HCT116 (cell line): ENCODE measurements around the gene DNAJB9.

ENCODE experiments used
- CTCF ChIP-seq, 3 experiments: fragments of 200-600 bp in 1 of 3; sonication (generic) in 1 of 3; IDR thresholded peaks in 2 of 3; conservative IDR thresholded peaks in 1 of 3; 2 replicates each; pipeline ENCODE4 v1.5.1; 2012 to 2017; ENCODE audit warnings: low read depth in 2 of 3, low read length in 2 of 3, antibody characterized with exemption in 1 of 3, borderline replicate concordance in 1 of 3, control low read depth in 1 of 3, mild to moderate bottlenecking in 1 of 3, mixed read lengths in 1 of 3, mixed run types in 1 of 3, moderate library complexity in 1 of 3; ENCODE audit not compliant: insufficient read depth in 1 of 3
- ELF1 ChIP-seq: IDR thresholded peaks from 2 replicates; pipeline ENCODE4 v1.6.1; 2012; ENCODE audit warnings: low read depth, borderline replicate concordance
- EZH2phosphoT487 ChIP-seq: fragments of 200-600 bp; IDR thresholded peaks from 2 replicates; pipeline ENCODE4 v1.6.1; 2018; ENCODE audit warnings: antibody characterized with exemption, borderline replicate concordance
- FOSL1 ChIP-seq: IDR thresholded peaks from 2 replicates; pipeline ENCODE4 v1.6.1; 2012; ENCODE audit warnings: low read depth
- POLR2A ChIP-seq: IDR thresholded peaks from 2 replicates; pipeline ENCODE4 v1.7.0; 2011; ENCODE audit warnings: borderline replicate concordance; ENCODE audit not compliant: insufficient read depth, insufficient read length; ENCODE audit errors: extremely low read depth

- TF ChIP-seq FOSL1 (no peak), CTCF (IDR thresholded peaks at IDR 0.05 in 2 of 3, conservative IDR thresholded peaks at IDR 0.05 in 1 of 3; ENCODE audit: borderline replicate concordance in 1 of 3, insufficient read depth in 1 of 3, low read depth in 2 of 3, low read length in 2 of 3) (no peak), ELF1 (no peak), POLR2A (no peak), EZH2phosphoT487 (no peak)
These were observed 36.0 kb upstream of the DNAJB9 start for GRCh38 chr7:108533712-108534111.
